Measurements from ENCODE around the gene UBA3.

DNA sequence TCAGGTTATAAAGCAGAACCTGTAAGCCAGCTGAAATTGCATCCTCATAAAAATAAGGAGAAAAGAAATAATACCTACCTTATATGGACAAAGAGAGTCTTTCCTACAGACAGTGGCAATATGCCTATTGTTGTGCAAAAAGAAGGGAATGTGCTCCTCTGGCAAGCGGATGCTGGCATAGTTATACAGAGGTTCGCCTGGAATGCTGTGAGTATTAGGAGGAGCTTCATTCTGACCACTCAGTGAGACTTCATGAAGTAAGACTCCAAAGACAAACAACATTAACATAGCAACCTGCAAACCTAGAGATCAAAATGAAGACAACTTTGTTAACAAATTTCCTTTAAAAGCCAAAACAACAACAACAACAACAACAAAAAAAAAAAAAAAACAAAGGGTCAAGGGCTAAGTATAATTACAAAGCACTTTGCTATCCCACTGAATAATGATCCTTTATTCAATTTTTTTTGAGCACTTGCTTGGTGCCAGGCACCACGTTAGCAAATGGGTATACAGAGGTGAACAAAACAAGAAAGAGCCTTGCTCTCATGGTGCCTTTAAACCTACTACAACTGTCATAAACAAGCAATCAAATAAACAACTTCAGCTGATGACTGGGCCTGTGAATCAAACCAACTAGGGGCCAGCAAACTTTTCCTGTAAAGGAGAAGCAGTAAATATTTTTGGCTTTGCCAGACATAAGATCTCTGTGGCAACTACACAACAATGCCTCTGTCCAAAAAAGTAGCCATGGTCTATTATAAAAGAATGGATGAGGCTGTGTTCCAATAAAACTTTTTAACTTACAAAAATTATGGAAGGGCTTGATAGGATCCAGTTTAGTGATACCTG lies 70.4 kb downstream of the UBA3 start:
- TF ChIP-seq, protein P1, sequence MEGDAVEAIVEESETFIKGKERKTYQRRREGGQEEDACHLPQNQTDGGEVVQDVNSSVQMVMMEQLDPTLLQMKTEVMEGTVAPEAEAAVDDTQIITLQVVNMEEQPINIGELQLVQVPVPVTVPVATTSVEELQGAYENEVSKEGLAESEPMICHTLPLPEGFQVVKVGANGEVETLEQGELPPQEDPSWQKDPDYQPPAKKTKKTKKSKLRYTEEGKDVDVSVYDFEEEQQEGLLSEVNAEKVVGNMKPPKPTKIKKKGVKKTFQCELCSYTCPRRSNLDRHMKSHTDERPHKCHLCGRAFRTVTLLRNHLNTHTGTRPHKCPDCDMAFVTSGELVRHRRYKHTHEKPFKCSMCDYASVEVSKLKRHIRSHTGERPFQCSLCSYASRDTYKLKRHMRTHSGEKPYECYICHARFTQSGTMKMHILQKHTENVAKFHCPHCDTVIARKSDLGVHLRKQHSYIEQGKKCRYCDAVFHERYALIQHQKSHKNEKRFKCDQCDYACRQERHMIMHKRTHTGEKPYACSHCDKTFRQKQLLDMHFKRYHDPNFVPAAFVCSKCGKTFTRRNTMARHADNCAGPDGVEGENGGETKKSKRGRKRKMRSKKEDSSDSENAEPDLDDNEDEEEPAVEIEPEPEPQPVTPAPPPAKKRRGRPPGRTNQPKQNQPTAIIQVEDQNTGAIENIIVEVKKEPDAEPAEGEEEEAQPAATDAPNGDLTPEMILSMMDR (IDR thresholded peaks at IDR 0.05; ENCODE audit: low read length) = no peak
- no peak for TF ChIP-seq EZH2 (IDR thresholded peaks at IDR 0.05; ENCODE audit: borderline replicate concordance, low read length)

All from OCI-LY1 (cell line).